Choroid plexus epithelial cell (primary cell): ENCODE data around the gene GIPR.

ENCODE experiments used
- DNase-seq: peaks from one replicate; pipeline ENCODE4 v3.0.0-alpha.2; 2010; ENCODE audit warnings: low read depth
- H3K4me3 ChIP-seq: 2 replicates; pipeline ENCODE4 v1.5.1; 2011; ENCODE audit warnings: low read depth, mild to moderate bottlenecking, control low read depth, low read length, moderate library complexity
- TF ChIP-seq, protein P1 (sequence below): conservative IDR thresholded peaks from 2 replicates; pipeline ENCODE4 v1.5.1; 2011; ENCODE audit warnings: low read depth, mild to moderate bottlenecking, control low read depth, inconsistent platforms, low read length, moderate library complexity

Gene GIPR

DNA sequence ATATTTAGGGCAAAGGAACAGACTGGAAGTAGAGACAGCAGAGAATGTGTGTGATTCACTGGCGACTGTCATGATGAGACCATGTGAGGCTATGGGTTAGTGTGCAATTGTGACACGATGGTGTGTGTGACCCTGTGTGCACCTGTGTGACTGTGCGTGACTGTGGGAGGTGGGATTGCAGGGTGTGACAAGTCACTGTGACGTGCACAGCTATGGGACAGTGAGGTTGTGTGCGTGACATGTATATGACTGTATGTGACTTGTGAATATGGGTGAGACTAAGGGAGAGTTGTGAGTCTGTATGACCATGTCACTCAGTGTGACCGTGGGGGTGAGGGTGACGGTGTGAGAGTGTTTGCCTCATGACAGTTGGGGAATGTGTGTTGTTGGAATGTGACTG, 3.4 kb upstream of the GIPR start:
- no peak for DNase-seq
- TF ChIP-seq, protein P1, sequence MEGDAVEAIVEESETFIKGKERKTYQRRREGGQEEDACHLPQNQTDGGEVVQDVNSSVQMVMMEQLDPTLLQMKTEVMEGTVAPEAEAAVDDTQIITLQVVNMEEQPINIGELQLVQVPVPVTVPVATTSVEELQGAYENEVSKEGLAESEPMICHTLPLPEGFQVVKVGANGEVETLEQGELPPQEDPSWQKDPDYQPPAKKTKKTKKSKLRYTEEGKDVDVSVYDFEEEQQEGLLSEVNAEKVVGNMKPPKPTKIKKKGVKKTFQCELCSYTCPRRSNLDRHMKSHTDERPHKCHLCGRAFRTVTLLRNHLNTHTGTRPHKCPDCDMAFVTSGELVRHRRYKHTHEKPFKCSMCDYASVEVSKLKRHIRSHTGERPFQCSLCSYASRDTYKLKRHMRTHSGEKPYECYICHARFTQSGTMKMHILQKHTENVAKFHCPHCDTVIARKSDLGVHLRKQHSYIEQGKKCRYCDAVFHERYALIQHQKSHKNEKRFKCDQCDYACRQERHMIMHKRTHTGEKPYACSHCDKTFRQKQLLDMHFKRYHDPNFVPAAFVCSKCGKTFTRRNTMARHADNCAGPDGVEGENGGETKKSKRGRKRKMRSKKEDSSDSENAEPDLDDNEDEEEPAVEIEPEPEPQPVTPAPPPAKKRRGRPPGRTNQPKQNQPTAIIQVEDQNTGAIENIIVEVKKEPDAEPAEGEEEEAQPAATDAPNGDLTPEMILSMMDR = no peak
- no peak overlapping the region for H3K4me3 ChIP-seq

DNA sequence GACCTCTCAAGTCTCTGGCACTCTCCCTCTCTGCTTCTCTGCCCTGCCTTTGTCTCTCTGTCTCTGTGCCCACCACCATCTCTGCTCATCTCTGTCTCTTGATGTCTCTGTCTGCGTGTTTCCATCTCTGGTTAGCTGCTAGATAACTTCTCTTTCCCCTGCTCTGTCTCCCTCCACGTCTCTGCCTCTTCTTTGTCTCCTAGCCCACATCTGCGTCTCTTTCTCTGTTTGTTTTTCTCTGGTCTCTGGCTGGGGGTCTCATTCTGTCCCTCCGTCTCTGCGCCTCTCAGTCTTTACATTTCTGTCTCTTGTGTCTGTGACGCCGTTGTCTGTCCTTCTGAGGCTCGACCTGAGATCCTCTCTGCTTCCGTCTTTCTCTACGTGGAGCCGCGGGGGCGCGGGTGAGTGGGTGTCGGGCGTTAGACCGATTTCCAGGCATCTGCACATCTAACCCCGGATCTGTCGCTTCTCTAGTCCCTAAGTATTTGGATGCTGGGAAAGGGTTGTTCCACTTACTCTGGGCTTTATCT, 386 bp downstream of the GIPR start:
- peak overlapping the region; percentile 45 for H3K4me3 ChIP-seq
- DNase-seq = no peak
- TF ChIP-seq, protein P1 = no peak

DNA sequence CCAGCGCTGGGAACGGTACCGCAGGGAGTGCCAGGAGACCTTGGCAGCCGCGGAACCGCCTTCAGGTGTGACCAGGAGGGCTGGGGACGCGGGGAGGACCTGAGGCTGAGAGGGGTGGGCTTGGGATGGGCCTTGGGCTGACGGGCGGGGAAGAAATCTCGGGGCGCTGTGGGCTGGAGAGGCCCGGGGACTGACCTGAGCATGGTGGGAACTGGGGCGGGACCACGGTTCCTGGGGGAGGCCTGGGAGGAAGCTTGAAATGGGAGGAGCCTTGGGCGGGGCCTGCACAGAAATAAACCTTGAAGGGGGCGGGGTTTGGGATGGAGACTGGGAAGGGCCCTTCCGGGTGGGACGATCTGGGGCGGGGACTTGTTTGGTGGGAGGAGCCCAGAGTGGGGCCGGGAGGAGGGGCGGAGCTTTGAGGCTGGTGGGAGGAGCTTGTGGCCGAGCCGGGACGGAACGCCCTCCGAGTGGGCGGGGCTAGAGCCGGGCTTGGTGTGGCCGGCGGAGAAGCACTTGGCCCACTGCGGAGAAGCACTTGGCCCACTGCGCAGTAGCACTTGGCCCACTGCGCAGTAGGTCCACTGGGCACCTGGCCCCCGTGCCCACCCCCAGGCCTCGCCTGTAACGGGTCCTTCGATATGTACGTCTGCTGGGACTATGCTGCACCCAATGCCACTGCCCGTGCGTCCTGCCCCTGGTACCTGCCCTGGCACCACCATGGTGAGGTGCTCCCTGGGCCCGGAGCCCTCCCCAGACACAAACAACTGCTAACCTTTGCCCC, 2.8 kb downstream of the GIPR start:
- DNase-seq = peak; percentile 86
- TF ChIP-seq, protein P1 = no peak
- peak overlapping the region; percentile 30 for H3K4me3 ChIP-seq

DNA sequence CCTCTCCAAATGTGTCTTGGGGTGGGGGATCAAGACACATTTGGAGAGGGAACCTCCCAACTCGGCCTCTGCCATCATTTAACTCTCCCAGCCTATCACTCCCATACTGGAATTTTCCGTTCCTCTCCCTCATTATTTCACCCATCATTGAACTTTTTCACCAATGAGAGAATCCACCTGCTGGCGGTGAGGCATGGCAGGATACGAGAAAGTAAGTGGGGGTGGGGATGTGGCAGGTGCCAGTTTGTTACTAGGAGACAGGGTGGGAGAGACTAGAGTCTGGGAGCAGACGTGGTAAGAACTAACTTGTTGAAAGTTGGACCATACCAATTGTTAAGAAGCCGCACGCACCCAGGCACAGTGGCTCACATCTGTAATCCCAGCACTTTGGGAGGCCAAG, 6.9 kb downstream of the GIPR start:
- no peak overlapping the region for H3K4me3 ChIP-seq
- TF ChIP-seq, protein P1 = no peak
- DNase-seq = no peak

DNA sequence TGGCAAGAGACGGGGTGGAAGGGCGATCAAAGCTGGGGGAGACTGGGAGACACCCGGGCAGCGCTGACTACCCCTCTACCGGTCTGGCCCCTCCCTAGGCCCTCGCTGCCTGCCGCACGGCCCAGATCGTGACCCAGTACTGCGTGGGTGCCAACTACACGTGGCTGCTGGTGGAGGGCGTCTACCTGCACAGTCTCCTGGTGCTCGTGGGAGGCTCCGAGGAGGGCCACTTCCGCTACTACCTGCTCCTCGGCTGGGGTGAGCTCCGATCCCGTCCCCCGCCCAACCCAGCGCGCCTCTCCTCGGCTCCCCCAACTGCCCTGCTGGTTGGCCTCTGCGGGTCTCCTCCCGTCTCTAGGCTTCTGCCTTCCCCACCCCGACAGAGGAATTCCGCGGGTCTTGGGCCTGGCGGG, 8.8 kb downstream of the GIPR start:
- peak overlapping the region; percentile 51 for H3K4me3 ChIP-seq
- TF ChIP-seq, protein P1 = no peak
- DNase-seq = no peak

DNA sequence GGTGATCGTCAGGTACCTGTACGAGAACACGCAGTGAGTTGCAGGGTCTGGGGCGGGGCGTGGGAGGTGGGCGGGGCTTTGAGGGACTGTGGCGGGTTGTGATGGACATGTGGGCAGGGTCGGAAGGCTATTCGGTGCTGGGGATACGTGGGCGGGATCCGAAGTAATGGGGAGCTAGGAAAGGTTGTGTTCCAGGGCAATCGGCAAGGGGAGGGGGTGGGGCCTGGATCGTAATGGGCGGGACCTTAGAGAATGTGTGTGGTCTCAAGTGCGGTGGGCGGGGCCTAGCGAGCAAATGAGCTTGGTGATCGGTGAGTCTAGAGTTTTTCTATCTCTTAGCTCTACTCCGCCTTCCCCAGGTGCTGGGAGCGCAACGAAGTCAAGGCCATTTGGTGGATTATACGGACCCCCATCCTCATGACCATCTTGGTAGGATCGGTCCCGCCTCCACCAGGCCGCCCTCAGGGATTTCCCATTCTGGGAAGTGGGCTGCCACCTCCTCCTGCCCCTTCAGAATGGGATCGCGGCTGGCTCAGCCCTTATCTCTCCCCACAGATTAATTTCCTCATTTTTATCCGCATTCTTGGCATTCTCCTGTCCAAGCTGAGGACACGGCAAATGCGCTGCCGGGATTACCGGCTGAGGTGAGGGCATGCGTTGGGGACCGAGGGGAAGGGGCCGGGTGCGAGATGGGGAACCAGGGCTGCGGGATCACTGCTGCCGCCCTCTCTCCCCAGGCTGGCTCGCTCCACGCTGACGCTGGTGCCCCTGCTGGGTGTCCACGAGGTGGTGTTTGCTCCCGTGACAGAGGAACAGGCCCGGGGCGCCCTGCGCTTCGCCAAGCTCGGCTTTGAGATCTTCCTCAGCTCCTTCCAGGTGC, 9.6 kb downstream of the GIPR start:
- TF ChIP-seq, protein P1 = peak; percentile 29
- peak overlapping the region; percentile 51 for H3K4me3 ChIP-seq
- DNase-seq = peak; percentile 96
